ENCODE results near the gene TDRKH. TPM values are rescaled to one million over a fixed set of nuclear protein-coding genes. Genes with fewer than 3 reads are reported as not detected.

Gene TDRKH
- total RNA-seq, 2 experiments from 2014 or later: 27.1 to 30.9 TPM

GRCh38 chr1:151809290-151809984 lies 19.1 kb upstream of the TDRKH start:
- Mint-ChIP-seq H3K27ac (no peak overlapping the region), H3K4me1 (peaks cover 23% of the 10 kb centered on the region), H3K27me3 (peaks cover 2% of the 10 kb centered on the region), H3K4me3 (no peak overlapping the region), H3K36me3 (ENCODE audit: low read depth) (peaks cover 5% of the 10 kb centered on the region), H3K9me3 (no peaks in the 10 kb centered on the region)
- no peak for DNase-seq
- POLR2A ChIA-PET: interaction anchor here (0.6 to 2.6 kb wide), 5 partner anchors 11 to 20 kb away, joined by 3 to 9 read pairs (median 3); no protein-coding TSS in a partner anchor
- CTCF ChIA-PET: no interaction called here

- ChIA-PET CTCF (no interaction called here), POLR2A (interaction anchor here (1.2 to 1.4 kb wide), 2 partner anchors 9 to 10 kb away, joined by 3 to 4 read pairs; no protein-coding TSS in a partner anchor)
- H3K9me3 Mint-ChIP-seq: no peaks in the 10 kb centered on the region
- no peak overlapping the region for H3K4me3 Mint-ChIP-seq
- no peak for DNase-seq
- peaks cover 2% of the 10 kb centered on the region for H3K27me3 Mint-ChIP-seq
- peaks cover 8% of the 10 kb centered on the region for H3K4me1 Mint-ChIP-seq
- peaks cover 3% of the 10 kb centered on the region for H3K36me3 Mint-ChIP-seq (ENCODE audit: low read depth)
- H3K27ac Mint-ChIP-seq: no peak overlapping the region
These were observed 17.5 kb upstream of the TDRKH start for GRCh38 chr1:151807766-151808165.

GRCh38 chr1:151807131-151807530 lies 16.8 kb upstream of the TDRKH start:
- ChIA-PET CTCF (no interaction called here), POLR2A (interaction anchor here (1.2 to 1.4 kb wide), 2 partner anchors 9 to 10 kb away, joined by 3 to 4 read pairs; no protein-coding TSS in a partner anchor)
- H3K4me1 Mint-ChIP-seq: peaks cover 2% of the 10 kb centered on the region
- peaks cover 2% of the 10 kb centered on the region for H3K27me3 Mint-ChIP-seq
- peaks cover 3% of the 10 kb centered on the region for H3K36me3 Mint-ChIP-seq (ENCODE audit: low read depth)
- DNase-seq: no peak
- H3K9me3 Mint-ChIP-seq: no peaks in the 10 kb centered on the region
- no peak overlapping the region for H3K4me3 Mint-ChIP-seq
- H3K27ac Mint-ChIP-seq: no peak overlapping the region

GRCh38 chr1:151806170-151806569 lies 15.9 kb upstream of the TDRKH start:
- Mint-ChIP-seq H3K27ac (no peak overlapping the region), H3K4me3 (no peak overlapping the region), H3K9me3 (no peaks in the 10 kb centered on the region), H3K4me1 (peaks cover 2% of the 10 kb centered on the region), H3K27me3 (peaks cover 2% of the 10 kb centered on the region), H3K36me3 (ENCODE audit: low read depth) (peaks cover 3% of the 10 kb centered on the region)
- no peak for DNase-seq
- ChIA-PET POLR2A (interaction anchor here (1.1 to 1.9 kb wide), 2 partner anchors 14 to 28 kb away, joined by 3 to 9 read pairs; no protein-coding TSS in a partner anchor), CTCF (interaction anchor here (0.5 kb wide), 1 partner anchor 555 kb away, joined by 4 read pairs; no protein-coding TSS in a partner anchor)

- CTCF ChIA-PET: interaction anchor here (0.5 kb wide), 1 partner anchor 554 kb away, joined by 4 read pairs; no protein-coding TSS in a partner anchor
- POLR2A ChIA-PET: interaction anchor here (1.7 to 1.9 kb wide), 2 partner anchors 10 to 15 kb away, joined by 4 to 9 read pairs; no protein-coding TSS in a partner anchor
- H3K9me3 Mint-ChIP-seq: no peaks in the 10 kb centered on the region
- peaks cover 8% of the 10 kb centered on the region for H3K4me1 Mint-ChIP-seq
- H3K27ac Mint-ChIP-seq: no peak within 1 kb of the TSS
- peaks cover 3% of the 10 kb centered on the region for H3K36me3 Mint-ChIP-seq (ENCODE audit: low read depth)
- H3K27me3 Mint-ChIP-seq: peaks cover 2% of the 10 kb centered on the region
- H3K4me3 Mint-ChIP-seq: no peak within 1 kb of the TSS
- no peak for DNase-seq
These were observed 14.9 kb upstream of the TDRKH start, which contains the start of gene LINGO4 for GRCh38 chr1:151805066-151805820. LINGO4 (minus strand) TSS chr1:151805419; CDS start chr1:151802704, 2,715 bp downstream.

GRCh38 chr1:151803915-151804314 lies 13.6 kb upstream of the TDRKH start:
- Mint-ChIP-seq H3K27ac (no peak overlapping the region), H3K4me3 (no peak overlapping the region), H3K36me3 (ENCODE audit: low read depth) (peaks cover 3% of the 10 kb centered on the region), H3K27me3 (peaks cover 10% of the 10 kb centered on the region), H3K9me3 (no peaks in the 10 kb centered on the region), H3K4me1 (peaks cover 15% of the 10 kb centered on the region)
- no peak for DNase-seq
- ChIA-PET POLR2A (interaction anchor here (0.7 to 2.1 kb wide), 5 partner anchors 9 to 30 kb away, joined by 3 to 7 read pairs (median 4); partner anchors contain the start of gene TDRKH), CTCF (no interaction called here)

- peaks cover 13% of the 10 kb centered on the region for H3K27me3 Mint-ChIP-seq
- DNase-seq: no peak
- peaks cover 15% of the 10 kb centered on the region for H3K4me1 Mint-ChIP-seq
- POLR2A ChIA-PET: interaction anchor here (1.1 to 2.1 kb wide), 4 partner anchors 10 to 19 kb away, joined by 4 to 7 read pairs (median 5); no protein-coding TSS in a partner anchor
- no peak overlapping the region for H3K27ac Mint-ChIP-seq
- CTCF ChIA-PET: no interaction called here
- no peaks in the 10 kb centered on the region for H3K9me3 Mint-ChIP-seq
- no peak overlapping the region for H3K4me3 Mint-ChIP-seq
- no peaks in the 10 kb centered on the region for H3K36me3 Mint-ChIP-seq (ENCODE audit: low read depth)
These were observed 12.9 kb upstream of the TDRKH start for GRCh38 chr1:151803164-151803563.

- no peak overlapping the region for H3K4me3 Mint-ChIP-seq
- CTCF ChIA-PET: no interaction called here
- POLR2A ChIA-PET: interaction anchor here (1.0 to 2.1 kb wide), 4 partner anchors 9 to 20 kb away, joined by 3 to 7 read pairs (median 5); no protein-coding TSS in a partner anchor
- H3K27ac Mint-ChIP-seq: no peak overlapping the region
- DNase-seq: no peak
- no peaks in the 10 kb centered on the region for H3K9me3 Mint-ChIP-seq
- peaks cover 13% of the 10 kb centered on the region for H3K4me1 Mint-ChIP-seq
- H3K36me3 Mint-ChIP-seq (ENCODE audit: low read depth): no peaks in the 10 kb centered on the region
- H3K27me3 Mint-ChIP-seq: peaks cover 13% of the 10 kb centered on the region
These were observed 12.1 kb upstream of the TDRKH start for GRCh38 chr1:151802372-151802771.

GRCh38 chr1:151801846-151802245 lies 11.5 kb upstream of the TDRKH start:
- Mint-ChIP-seq H3K4me1 (peaks cover 13% of the 10 kb centered on the region), H3K27ac (no peak overlapping the region), H3K4me3 (no peak overlapping the region), H3K9me3 (no peaks in the 10 kb centered on the region), H3K36me3 (ENCODE audit: low read depth) (peaks cover under 1% of the 10 kb centered on the region), H3K27me3 (peaks cover 13% of the 10 kb centered on the region)
- CTCF ChIA-PET: no interaction called here
- POLR2A ChIA-PET: interaction anchor here (0.5 to 2.1 kb wide), 4 partner anchors 9 to 125 kb away, joined by 3 to 7 read pairs (median 4); no protein-coding TSS in a partner anchor
- DNase-seq: no peak

GRCh38 chr1:151801310-151801820 lies 11.1 kb upstream of the TDRKH start:
- peaks cover 12% of the 10 kb centered on the region for H3K27me3 Mint-ChIP-seq
- DNase-seq: no peak
- H3K4me3 Mint-ChIP-seq: no peak overlapping the region
- ChIA-PET POLR2A (interaction anchor here (0.5 to 1.4 kb wide), 3 partner anchors 35 to 125 kb away, joined by 3 read pairs; partner anchors contain the start of gene C2CD4D), CTCF (interaction anchor here (1.3 kb wide), 1 partner anchor 27 kb away, joined by 4 read pairs; no protein-coding TSS in a partner anchor)
- H3K27ac Mint-ChIP-seq: no peak overlapping the region
- peaks cover 4% of the 10 kb centered on the region for H3K36me3 Mint-ChIP-seq (ENCODE audit: low read depth)
- H3K9me3 Mint-ChIP-seq: no peaks in the 10 kb centered on the region
- peaks cover 16% of the 10 kb centered on the region for H3K4me1 Mint-ChIP-seq

GRCh38 chr1:151800830-151801229 lies 10.5 kb upstream of the TDRKH start:
- POLR2A ChIA-PET: interaction anchor here (1.1 to 1.4 kb wide), 3 partner anchors 20 to 39 kb away, joined by 3 read pairs; partner anchors contain the start of gene C2CD4D
- CTCF ChIA-PET: interaction anchor here (1.3 kb wide), 1 partner anchor 27 kb away, joined by 4 read pairs; no protein-coding TSS in a partner anchor
- DNase-seq: no peak
- no peak overlapping the region for H3K4me3 Mint-ChIP-seq
- H3K9me3 Mint-ChIP-seq: no peaks in the 10 kb centered on the region
- H3K4me1 Mint-ChIP-seq: peaks cover 16% of the 10 kb centered on the region
- H3K27me3 Mint-ChIP-seq: peaks cover 10% of the 10 kb centered on the region
- H3K36me3 Mint-ChIP-seq (ENCODE audit: low read depth): peaks cover 4% of the 10 kb centered on the region
- H3K27ac Mint-ChIP-seq: no peak overlapping the region

GRCh38 chr1:151799179-151800022 lies 9.1 kb upstream of the TDRKH start:
- no peak overlapping the region for H3K27ac Mint-ChIP-seq
- POLR2A ChIA-PET: interaction anchor here (1.0 to 2.1 kb wide), 5 partner anchors 9 to 40 kb away, joined by 3 to 9 read pairs (median 4); partner anchors contain the start of genes C2CD4D, MRPL9 and TDRKH
- no peak overlapping the region for H3K4me3 Mint-ChIP-seq

More at GRCh38 chr1:151799179-151800022, 9.1 kb upstream of the TDRKH start:
- peaks cover 10% of the 10 kb centered on the region for H3K27me3 Mint-ChIP-seq
- peaks cover 4% of the 10 kb centered on the region for H3K36me3 Mint-ChIP-seq (ENCODE audit: low read depth)
- DNase-seq: no peak
- H3K4me1 Mint-ChIP-seq: peaks cover 16% of the 10 kb centered on the region
- CTCF ChIA-PET: interaction anchor here (0.9 to 2.4 kb wide), 2 partner anchors 11 to 35 kb away, joined by 3 to 8 read pairs; no protein-coding TSS in a partner anchor
- H3K9me3 Mint-ChIP-seq: no peaks in the 10 kb centered on the region
